CD14-positive monocyte (primary cell): ENCODE measurements around the gene EEFSEC. TPM values are rescaled to one million over a fixed set of nuclear protein-coding genes. Genes with fewer than 3 reads are reported as not detected.
A peak's percentile ranks its signal among the peaks of the same experiment; 100 is the strongest.

ENCODE experiments used
- DNase-seq, 3 donors: peaks; one replicate each; pipeline ENCODE4 v3.0.0-alpha.2; 2011 to 2022
- H2AFZ ChIP-seq: 2 replicates; pipeline ENCODE4 v1.6.0; 2012; ENCODE audit warnings: mild to moderate bottlenecking, low read depth, low read length, inconsistent platforms; ENCODE audit not compliant: insufficient read depth, poor library complexity, severe bottlenecking
- H3K27ac ChIP-seq, 2 donors: 1 replicate in 1 of 2; 2 replicates in 1 of 2; pipeline ENCODE4 v1.5.1; 2012 to 2013; ENCODE audit warnings: low read length in 2 of 2, control low read depth in 1 of 2, inconsistent platforms in 1 of 2, low read depth in 1 of 2, mild to moderate bottlenecking in 1 of 2
- H3K27me3 ChIP-seq, 2 donors: one replicate each; pipeline versions ENCODE4 v1.6.0 to v1.6.1; 2011 to 2013; ENCODE audit warnings: low read length in 2 of 2; ENCODE audit not compliant: control insufficient read depth in 2 of 2, insufficient read depth in 2 of 2
- H3K36me3 ChIP-seq, 2 donors: replicated peaks in 1 of 2; 1 replicate in 1 of 2; 2 replicates in 1 of 2; pipeline versions ENCODE4 v1.5.1 to v1.6.1; 2012 to 2013; ENCODE audit warnings: low read length in 2 of 2, control low read depth in 1 of 2, inconsistent platforms in 1 of 2, mild to moderate bottlenecking in 1 of 2; ENCODE audit not compliant: insufficient read depth in 2 of 2, control insufficient read depth in 1 of 2
- H3K4me1 ChIP-seq, 2 donors: 1 replicate in 1 of 2; 2 replicates in 1 of 2; pipeline versions ENCODE4 v1.5.1 to v1.6.1; 2012 to 2013; ENCODE audit warnings: low read length in 2 of 2, control low read depth in 1 of 2, inconsistent platforms in 1 of 2, mild to moderate bottlenecking in 1 of 2, moderate library complexity in 1 of 2; ENCODE audit not compliant: insufficient read depth in 2 of 2, control insufficient read depth in 1 of 2
- H3K4me2 ChIP-seq: replicated peaks from 2 replicates; pipeline ENCODE3; 2012; ENCODE audit warnings: low read length, moderate library complexity, mild to moderate bottlenecking; ENCODE audit not compliant: poor library complexity, severe bottlenecking; ENCODE audit errors: extremely low read depth
- H3K4me3 ChIP-seq, 3 experiments: fragments of 200-600 bp in 1 of 3; sonication (generic) in 1 of 3; replicated peaks in 1 of 3; 1 replicate in 2 of 3; 2 replicates in 1 of 3; pipeline ENCODE4 v1.5.1; 2011 to 2013; ENCODE audit warnings: low read length in 3 of 3, mild to moderate bottlenecking in 3 of 3, control low read depth in 2 of 3, low read depth in 2 of 3, inconsistent platforms in 1 of 3, moderate library complexity in 1 of 3
- H3K79me2 ChIP-seq: 2 replicates; pipeline ENCODE4 v1.6.0; 2012; ENCODE audit warnings: mild to moderate bottlenecking, control low read depth, inconsistent platforms, low read length, moderate library complexity; ENCODE audit not compliant: insufficient read depth
- H3K9ac ChIP-seq: 2 replicates; pipeline ENCODE4 v1.6.0; 2017; ENCODE audit warnings: low read length, mild to moderate bottlenecking; ENCODE audit not compliant: insufficient read depth, poor library complexity, severe bottlenecking
- H3K9me3 ChIP-seq, 2 donors: replicated peaks in 1 of 2; 1 replicate in 1 of 2; 2 replicates in 1 of 2; pipeline versions ENCODE4 v1.5.1 to v1.6.1; 2012 to 2013; ENCODE audit warnings: low read length in 2 of 2, control low read depth in 1 of 2; ENCODE audit not compliant: control insufficient read depth in 1 of 2, insufficient read depth in 1 of 2
- H4K20me1 ChIP-seq: 2 replicates; pipeline ENCODE4 v1.6.0; 2012; ENCODE audit warnings: mild to moderate bottlenecking, low read length, control low read depth, moderate library complexity; ENCODE audit not compliant: insufficient read depth
- H3K27ac Mint-ChIP-seq, 7 donors: one replicate each; pipeline ENCODE4 v1.8.0; 2020; ENCODE audit warnings: mild to moderate bottlenecking in 7 of 7, mixed read lengths in 7 of 7, moderate library complexity in 6 of 7, inconsistent platforms in 2 of 7
- H3K27me3 Mint-ChIP-seq, 3 donors: one replicate each; pipeline ENCODE4 v1.8.0; 2021 to 2022; ENCODE audit warnings: low read depth in 3 of 3, mild to moderate bottlenecking in 3 of 3, mixed read lengths in 3 of 3, moderate library complexity in 3 of 3, inconsistent platforms in 1 of 3
- H3K36me3 Mint-ChIP-seq, 2 donors: one replicate each; pipeline ENCODE4 v1.8.0; 2020; ENCODE audit warnings: mixed read lengths in 2 of 2, inconsistent platforms in 1 of 2, mild to moderate bottlenecking in 1 of 2
- H3K4me1 Mint-ChIP-seq: one replicate; pipeline ENCODE4 v1.8.0; 2020; ENCODE audit warnings: mild to moderate bottlenecking, mixed read lengths
- H3K4me3 Mint-ChIP-seq, 2 donors: one replicate each; pipeline ENCODE4 v1.8.0; 2020; ENCODE audit warnings: mild to moderate bottlenecking in 2 of 2, mixed read lengths in 2 of 2, moderate library complexity in 1 of 2
- H3K9me3 Mint-ChIP-seq, 7 donors: one replicate each; pipeline ENCODE4 v1.8.0; 2020 to 2022; ENCODE audit warnings: mixed read lengths in 7 of 7, mild to moderate bottlenecking in 6 of 7, moderate library complexity in 6 of 7, inconsistent platforms in 2 of 7
- WGBS: methylation state at CpG from one replicate; pipeline ENCODE4 v1.1.5; 2013; ENCODE audit warnings: missing lambda C conversion rate; ENCODE audit not compliant: insufficient coverage; 5-methylcytosine and 5-hydroxymethylcytosine counted together
- intact Hi-C, 2 donors: fragments of 100-400 bp; cut with micrococcal nuclease; formaldehyde crosslinking; loops; one replicate each; pipeline versions ENCODE4 v1.15.0 to v1.15.1; 2023
- polyA plus RNA-seq, 3 donors: library from polyadenylated mRNA; depleted of rRNA in 1 of 3; unstranded in 2 of 3; stranded (reverse) in 1 of 3; fragments of 300-500 nt in 2 of 3; fragments of >200 nt in 1 of 3; fragmentation: Illumina TruSeq in 2 of 3; gene quantifications; 1 replicate in 2 of 3; 2 replicates in 1 of 3; pipeline ENCODE4 v1.2.3, GENCODE V29; 2012 to 2021
- TF ChIP-seq, protein P1 (sequence below): fragments of 200-600 bp; IDR thresholded peaks from one replicate; pipeline ENCODE4 v1.8.0; 2022; ENCODE audit warnings: antibody characterized with exemption, mild to moderate bottlenecking

EEFSEC gene
- polyA plus RNA-seq, 3 donors = 13.3 to 14.9 (median 14.9) TPM

DNA sequence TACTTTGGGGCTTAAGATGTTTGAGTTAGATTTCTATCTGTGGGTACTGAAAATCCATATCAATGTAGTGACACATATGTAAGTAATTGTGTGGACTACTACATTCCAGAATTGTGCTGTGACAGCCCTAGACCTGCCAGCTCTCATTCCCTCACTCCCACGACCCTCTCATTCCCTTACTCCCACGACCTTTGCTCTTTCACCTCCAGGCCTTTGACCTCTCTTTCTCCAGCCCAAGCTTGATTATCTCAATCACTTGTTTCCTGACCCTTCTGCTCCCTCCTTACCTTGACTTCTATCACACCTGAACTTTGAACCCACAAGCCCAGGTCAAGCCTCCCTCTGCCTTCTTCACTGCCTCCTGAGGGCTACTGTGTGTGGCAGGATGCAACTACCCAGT lies 26.0 kb upstream of the EEFSEC start:
- H3K27ac ChIP-seq = no peak overlapping the region
- H4K20me1 ChIP-seq = no peaks in the 10 kb centered on the region
- no peaks in the 10 kb centered on the region for H3K9me3 ChIP-seq
- no peaks in the 10 kb centered on the region for H3K36me3 ChIP-seq
- H3K4me2 ChIP-seq = no peak overlapping the region
- intact Hi-C loops = no loop called here
- TF ChIP-seq, protein P1, sequence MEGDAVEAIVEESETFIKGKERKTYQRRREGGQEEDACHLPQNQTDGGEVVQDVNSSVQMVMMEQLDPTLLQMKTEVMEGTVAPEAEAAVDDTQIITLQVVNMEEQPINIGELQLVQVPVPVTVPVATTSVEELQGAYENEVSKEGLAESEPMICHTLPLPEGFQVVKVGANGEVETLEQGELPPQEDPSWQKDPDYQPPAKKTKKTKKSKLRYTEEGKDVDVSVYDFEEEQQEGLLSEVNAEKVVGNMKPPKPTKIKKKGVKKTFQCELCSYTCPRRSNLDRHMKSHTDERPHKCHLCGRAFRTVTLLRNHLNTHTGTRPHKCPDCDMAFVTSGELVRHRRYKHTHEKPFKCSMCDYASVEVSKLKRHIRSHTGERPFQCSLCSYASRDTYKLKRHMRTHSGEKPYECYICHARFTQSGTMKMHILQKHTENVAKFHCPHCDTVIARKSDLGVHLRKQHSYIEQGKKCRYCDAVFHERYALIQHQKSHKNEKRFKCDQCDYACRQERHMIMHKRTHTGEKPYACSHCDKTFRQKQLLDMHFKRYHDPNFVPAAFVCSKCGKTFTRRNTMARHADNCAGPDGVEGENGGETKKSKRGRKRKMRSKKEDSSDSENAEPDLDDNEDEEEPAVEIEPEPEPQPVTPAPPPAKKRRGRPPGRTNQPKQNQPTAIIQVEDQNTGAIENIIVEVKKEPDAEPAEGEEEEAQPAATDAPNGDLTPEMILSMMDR = no peak
- H3K4me3 ChIP-seq = no peak overlapping the region
- H3K27me3 ChIP-seq = no peaks in the 10 kb centered on the region
- Mint-ChIP-seq H3K36me3 (peaks cover 0 to 3% of the 10 kb centered on the region in 2 donors), H3K27ac (peak overlapping the region in 1 of 7 donors; percentile 1), H3K9me3 (peaks cover 0 to 4% (median 0%) of the 10 kb centered on the region in 7 donors), H3K4me1 (peaks cover 23% of the 10 kb centered on the region), H3K27me3 (no peaks in the 10 kb centered on the region), H3K4me3 (no peak overlapping the region)
- no peak overlapping the region for H3K9ac ChIP-seq
- no peak overlapping the region for H2AFZ ChIP-seq
- H3K4me1 ChIP-seq = peaks cover 18 to 19% of the 10 kb centered on the region in 2 donors
- no peak for DNase-seq
- H3K79me2 ChIP-seq = peaks cover 11% of the 10 kb centered on the region
- 90% methylated on average over 1 of the region's 2 CpGs for WGBS

DNA sequence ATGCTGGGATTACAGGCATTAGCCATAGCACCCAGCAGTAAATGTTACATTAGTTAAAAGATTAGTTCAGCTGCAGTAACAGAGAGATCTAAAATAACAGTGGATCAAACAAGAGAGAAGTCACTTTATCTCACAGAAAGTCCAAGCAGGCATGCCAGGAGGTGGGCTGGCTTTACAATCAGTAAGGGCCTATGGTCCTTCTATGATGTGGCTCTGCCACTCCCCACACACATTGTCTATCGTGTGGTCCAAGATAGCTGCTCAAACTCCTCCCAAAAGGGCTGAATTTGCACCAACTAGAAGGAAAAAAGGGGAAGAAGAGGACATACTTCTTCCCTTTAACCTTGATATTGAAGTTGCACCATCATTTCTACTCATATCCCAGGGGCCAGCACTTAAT lies 25.0 kb upstream of the EEFSEC start:
- Mint-ChIP-seq H3K4me3 (no peak overlapping the region), H3K27me3 (no peaks in the 10 kb centered on the region), H3K4me1 (peaks cover 16% of the 10 kb centered on the region), H3K9me3 (peaks cover 0 to 4% (median 0%) of the 10 kb centered on the region in 7 donors), H3K27ac (peak overlapping the region in 2 of 7 donors; percentile 46 to 78), H3K36me3 (peaks cover 0 to 3% of the 10 kb centered on the region in 2 donors)
- Histone ChIP-seq H3K4me1 (peaks cover 9 to 10% of the 10 kb centered on the region in 2 donors), H3K27me3 (no peaks in the 10 kb centered on the region), H3K27ac (no peak overlapping the region), H3K4me3 (no peak overlapping the region), H3K36me3 (no peaks in the 10 kb centered on the region), H3K9ac (no peak overlapping the region), H3K9me3 (no peaks in the 10 kb centered on the region), H2AFZ (no peak overlapping the region), H4K20me1 (no peaks in the 10 kb centered on the region), H3K79me2 (peaks cover under 1% of the 10 kb centered on the region), H3K4me2 (no peak overlapping the region)
- DNase-seq = no peak
- no CpG with 5 or more reads among the region's 1 CpG for WGBS
- intact Hi-C loops = no loop called here
- TF ChIP-seq, protein P1 = no peak
